Lower leg skin (tissue), 4 donors: Measurements from ENCODE around the gene PCDH17. TPM values are rescaled to one million over a fixed set of nuclear protein-coding genes. Genes with fewer than 3 reads are reported as not detected.

Source experiments
- DNase-seq, 2 donors: peaks; one replicate each; pipeline ENCODE4 v3.0.0-alpha.2; 2019; ENCODE audit warnings: low spot score in 2 of 2
- H3K4me3 ChIP-seq: fragments of 200-600 bp; sonication (generic); 2 replicates; pipeline ENCODE4 v1.5.1; 2017; ENCODE audit warnings: mild to moderate bottlenecking, low read depth; ENCODE audit not compliant: poor library complexity, severe bottlenecking
- POLR2A ChIP-seq, 2 donors: fragments of 450-650 bp; IDR thresholded peaks; one replicate each; pipeline ENCODE4 v1.6.1; 2016 to 2017; ENCODE audit warnings: antibody characterized with exemption in 2 of 2, mild to moderate bottlenecking in 1 of 2, moderate library complexity in 1 of 2
- WGBS, 2 donors: methylation state at CpG; one replicate each; pipeline ENCODE4 v1.1.5; 2018; 5-methylcytosine and 5-hydroxymethylcytosine counted together
- intact Hi-C: fragments of 100-400 bp; cut with DNase I; formaldehyde crosslinking; loops from one replicate; pipeline ENCODE4 v1.15.0; 2023; ENCODE audit warnings: low total_unique reads
- total RNA-seq, 4 donors: library from RNA; depleted of rRNA; stranded (reverse); fragments of >200 nt; gene quantifications; one replicate each; pipeline ENCODE4 v1.1.0, GENCODE V29; 2016
- TF ChIP-seq, protein P1 (sequence below), 3 donors: fragments of 450-650 bp; IDR thresholded peaks; one replicate each; pipeline ENCODE4 v1.5.1; 2016; ENCODE audit warnings: antibody characterized with exemption in 3 of 3, mild to moderate bottlenecking in 3 of 3, moderate library complexity in 2 of 3

The PCDH17 gene
- total RNA-seq, 4 donors from 2014 or later, result 0.17 to 1.6 (median 1.2) TPM

DNA sequence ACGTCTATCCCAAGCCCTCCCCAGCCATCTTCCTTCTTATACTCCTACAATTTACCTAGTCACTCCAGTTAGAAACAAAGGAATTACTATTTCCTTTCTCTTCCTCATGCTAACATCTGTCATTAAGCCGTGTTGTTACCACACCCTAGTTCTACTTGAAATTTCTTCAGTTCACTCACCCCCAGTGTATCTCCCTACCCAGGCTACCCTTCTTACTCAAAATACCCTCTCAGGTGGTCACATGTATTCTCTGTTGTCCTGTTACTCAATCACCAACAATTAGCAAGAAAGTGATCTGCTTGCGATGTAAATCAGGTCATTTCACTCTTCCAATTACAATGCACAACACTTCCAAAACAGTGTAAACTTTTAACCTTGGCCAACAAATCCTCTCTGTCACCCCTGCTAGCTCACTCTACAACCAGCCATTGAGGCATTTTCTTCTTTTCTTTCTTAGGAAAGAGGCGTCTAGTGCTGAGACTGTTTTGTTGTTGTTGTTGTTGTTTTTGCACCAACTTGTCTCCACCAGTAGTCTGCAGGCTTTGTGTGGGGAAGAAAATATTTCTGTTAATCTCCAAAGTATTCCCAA, 50.7 kb downstream of the PCDH17 start:
- TF ChIP-seq, protein P1, sequence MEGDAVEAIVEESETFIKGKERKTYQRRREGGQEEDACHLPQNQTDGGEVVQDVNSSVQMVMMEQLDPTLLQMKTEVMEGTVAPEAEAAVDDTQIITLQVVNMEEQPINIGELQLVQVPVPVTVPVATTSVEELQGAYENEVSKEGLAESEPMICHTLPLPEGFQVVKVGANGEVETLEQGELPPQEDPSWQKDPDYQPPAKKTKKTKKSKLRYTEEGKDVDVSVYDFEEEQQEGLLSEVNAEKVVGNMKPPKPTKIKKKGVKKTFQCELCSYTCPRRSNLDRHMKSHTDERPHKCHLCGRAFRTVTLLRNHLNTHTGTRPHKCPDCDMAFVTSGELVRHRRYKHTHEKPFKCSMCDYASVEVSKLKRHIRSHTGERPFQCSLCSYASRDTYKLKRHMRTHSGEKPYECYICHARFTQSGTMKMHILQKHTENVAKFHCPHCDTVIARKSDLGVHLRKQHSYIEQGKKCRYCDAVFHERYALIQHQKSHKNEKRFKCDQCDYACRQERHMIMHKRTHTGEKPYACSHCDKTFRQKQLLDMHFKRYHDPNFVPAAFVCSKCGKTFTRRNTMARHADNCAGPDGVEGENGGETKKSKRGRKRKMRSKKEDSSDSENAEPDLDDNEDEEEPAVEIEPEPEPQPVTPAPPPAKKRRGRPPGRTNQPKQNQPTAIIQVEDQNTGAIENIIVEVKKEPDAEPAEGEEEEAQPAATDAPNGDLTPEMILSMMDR (IDR thresholded peaks at IDR 0.05), result no peak
- TF ChIP-seq POLR2A (IDR thresholded peaks at IDR 0.05), result no peak
- intact Hi-C loops, result no loop called here
- no peak overlapping the region for H3K4me3 ChIP-seq
- no peak for DNase-seq
- WGBS, 2 donors, result 65 to 68% methylated on average over 4 of the region's 4 CpGs

DNA sequence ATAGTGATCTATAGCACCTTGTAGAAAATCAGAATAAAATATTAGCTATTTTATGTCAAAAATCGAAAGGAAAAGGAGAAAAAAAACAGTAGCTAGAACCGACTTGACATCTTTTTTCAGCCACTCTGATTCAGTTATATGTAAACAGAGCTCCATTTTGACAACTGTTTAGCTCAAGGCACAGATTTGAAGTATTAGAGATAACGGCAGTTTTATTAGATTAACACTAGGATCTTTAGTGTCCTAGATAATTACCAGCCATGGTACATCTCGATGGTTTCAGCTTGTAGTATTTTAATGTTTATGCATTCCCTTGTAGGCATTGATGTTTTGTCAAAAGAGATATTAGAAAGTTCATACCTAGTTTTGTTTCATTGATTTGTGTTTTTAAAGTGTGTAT, 67.3 kb downstream of the PCDH17 start:
- intact Hi-C loops, result no loop called here
- no peak for DNase-seq
- 69 to 72% methylated on average over 4 of the region's 4 CpGs for WGBS, 2 donors

DNA sequence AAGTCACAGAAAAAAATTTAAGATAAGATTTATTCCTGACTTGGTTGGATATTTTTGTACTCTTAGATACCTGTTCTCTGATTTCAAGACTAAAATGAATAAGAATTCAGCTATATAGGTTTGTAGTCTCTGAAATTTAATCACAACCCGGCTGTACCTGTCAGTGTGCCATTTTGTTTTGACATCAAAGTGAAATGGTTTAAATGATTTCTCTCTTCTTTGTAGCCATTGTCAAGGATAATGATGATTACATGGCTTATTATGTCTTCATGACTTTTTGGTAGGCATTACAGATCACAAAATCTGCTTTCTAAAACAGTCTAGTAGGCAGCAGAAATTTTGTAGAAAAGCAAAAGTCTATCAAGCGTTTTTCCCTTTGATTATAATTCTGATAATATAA, 72.5 kb downstream of the PCDH17 start:
- DNase-seq, result no peak
- TF ChIP-seq, protein P1 (IDR thresholded peaks at IDR 0.05), result no peak
- TF ChIP-seq POLR2A (IDR thresholded peaks at IDR 0.05), result no peak
- 86 to 89% methylated on average over 2 of the region's 2 CpGs for WGBS, 2 donors
- intact Hi-C loops, result no loop called here
- H3K4me3 ChIP-seq, result no peak overlapping the region

More for the DNA sequence above, 67.3 kb downstream of the PCDH17 start:
- H3K4me3 ChIP-seq, result no peak overlapping the region
- TF ChIP-seq, protein P1 (IDR thresholded peaks at IDR 0.05), result no peak
- no peak for TF ChIP-seq POLR2A (IDR thresholded peaks at IDR 0.05)

DNA sequence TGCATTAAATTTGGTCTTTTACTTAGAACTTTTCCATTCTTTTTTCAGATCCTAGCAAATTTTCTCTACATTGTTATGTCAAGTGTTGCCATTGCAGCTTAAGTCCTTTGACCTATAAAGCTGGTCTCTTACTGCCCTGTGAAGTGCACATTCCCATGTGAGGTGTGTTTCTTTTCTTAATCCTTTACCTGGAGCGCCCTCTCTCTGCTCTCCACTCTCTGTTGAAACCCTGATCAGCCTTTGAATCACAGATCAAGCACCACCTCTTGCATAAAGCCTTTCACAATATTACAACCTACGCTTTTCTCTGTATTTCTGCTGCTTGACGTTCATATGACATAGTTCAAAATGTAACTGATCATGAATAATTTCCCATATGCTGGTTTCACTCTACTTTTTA, 84.8 kb downstream of the PCDH17 start:
- TF ChIP-seq POLR2A (IDR thresholded peaks at IDR 0.05), result no peak
- TF ChIP-seq, protein P1 (IDR thresholded peaks at IDR 0.05), result no peak
- no peak overlapping the region for H3K4me3 ChIP-seq
- no peak for DNase-seq
- intact Hi-C loops, result no loop called here
- 73 to 79% methylated on average over 3 of the region's 3 CpGs for WGBS, 2 donors

DNA sequence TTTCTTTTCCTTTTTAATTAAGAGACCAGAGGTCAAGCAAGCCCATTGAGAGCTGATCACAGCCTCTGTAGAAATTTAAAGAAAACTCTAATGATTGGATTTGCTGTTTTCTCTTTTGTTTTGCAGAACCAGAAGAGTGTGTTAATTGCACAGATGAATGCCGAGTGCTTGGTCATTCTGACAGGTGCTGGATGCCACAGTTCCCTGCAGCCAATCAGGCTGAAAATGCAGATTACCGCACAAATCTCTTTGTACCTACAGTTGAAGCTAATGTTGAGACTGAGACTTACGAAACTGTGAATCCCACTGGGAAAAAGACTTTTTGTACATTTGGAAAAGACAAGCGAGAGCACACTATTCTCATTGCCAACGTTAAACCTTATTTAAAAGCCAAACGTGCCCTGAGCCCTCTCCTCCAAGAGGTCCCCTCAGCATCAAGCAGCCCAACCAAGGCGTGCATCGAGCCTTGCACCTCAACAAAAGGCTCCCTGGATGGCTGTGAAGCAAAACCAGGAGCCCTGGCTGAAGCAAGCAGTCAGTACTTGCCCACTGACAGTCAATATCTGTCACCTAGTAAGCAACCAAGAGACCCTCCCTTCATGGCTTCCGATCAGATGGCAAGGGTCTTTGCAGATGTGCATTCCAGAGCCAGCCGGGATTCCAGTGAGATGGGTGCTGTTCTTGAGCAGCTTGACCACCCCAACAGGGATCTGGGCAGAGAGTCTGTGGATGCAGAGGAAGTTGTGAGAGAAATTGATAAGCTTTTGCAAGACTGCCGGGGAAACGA, 93.1 kb downstream of the PCDH17 start:
- DNase-seq, result no peak
- no peak overlapping the region for H3K4me3 ChIP-seq
- intact Hi-C loops, result no loop called here
- 80 to 81% methylated on average over 12 of the region's 12 CpGs for WGBS, 2 donors
- TF ChIP-seq, protein P1 (IDR thresholded peaks at IDR 0.05), result no peak
- no peak for TF ChIP-seq POLR2A (IDR thresholded peaks at IDR 0.05)
